Right lung (tissue), 5 donors: Measurements from ENCODE around the gene HSBP1L1. TPM values are rescaled to one million over a fixed set of nuclear protein-coding genes. Genes with fewer than 3 reads are reported as not detected.
"Not testable (repeated sequence)": the region's sequence is repeated elsewhere in the genome, so short reads cannot be mapped to it uniquely, and the experiment has no call there.

Source experiments
- DNase-seq, 2 donors: peaks; one replicate each; pipeline ENCODE4 v3.0.0-alpha.2; 2013
- polyA plus RNA-seq, 5 donors: library from polyadenylated mRNA; unstranded; fragments of 120-200 nt; gene quantifications; one replicate each; pipeline versions ENCODE4 v1.2.1 to v1.2.3, GENCODE V29; 2013; ENCODE audit warnings: inconsistent platforms in 1 of 5, low replicate concordance in 1 of 5; ENCODE audit not compliant: insufficient read length in 5 of 5, insufficient read depth in 1 of 5

HSBP1L1 gene
- polyA plus RNA-seq, 5 donors, result 24.5 to 28.7 (median 27.7) TPM

- no peak for DNase-seq
Measured at GRCh38 chr18:79975985-79976680, 11.7 kb downstream of the HSBP1L1 start.

- no peak for DNase-seq
Measured at GRCh38 chr18:79979843-79980242, 15.4 kb downstream of the HSBP1L1 start.

GRCh38 chr18:79980585-79980984, 16.1 kb downstream of the HSBP1L1 start:
- no peak for DNase-seq

- no peak for DNase-seq
Measured at GRCh38 chr18:79982736-79983135, 18.3 kb downstream of the HSBP1L1 start.

- no peak for DNase-seq
Measured at GRCh38 chr18:79983253-79983652, 18.8 kb downstream of the HSBP1L1 start.

- DNase-seq, result no peak
Measured at GRCh38 chr18:79983793-79984192, 19.4 kb downstream of the HSBP1L1 start.

- DNase-seq, result no peak
Measured at GRCh38 chr18:79985172-79985571, 20.7 kb downstream of the HSBP1L1 start.

GRCh38 chr18:79986726-79987125, 22.3 kb downstream of the HSBP1L1 start:
- no peak for DNase-seq

GRCh38 chr18:79987566-79987965, 23.1 kb downstream of the HSBP1L1 start:
- no peak for DNase-seq

- DNase-seq, result peak; percentile 40 to 54
Measured at GRCh38 chr18:79988071-79988450, 23.6 kb downstream of the HSBP1L1 start.

- DNase-seq, result peak; percentile 84 to 89
Measured at GRCh38 chr18:79988451-79989194, 24.2 kb downstream of the HSBP1L1 start, which contains the start of gene TXNL4A. TXNL4A (minus strand) TSS chr18:79988563; CDS start chr18:79988392, 171 bp downstream.

GRCh38 chr18:79989195-79989497, 24.7 kb downstream of the HSBP1L1 start:
- no peak for DNase-seq

- no peak for DNase-seq
Measured at GRCh38 chr18:79991494-79991893, 27.1 kb downstream of the HSBP1L1 start.

- not testable (repeated sequence) for DNase-seq
Measured at GRCh38 chr18:79999701-80000100, 35.3 kb downstream of the HSBP1L1 start.

- DNase-seq, result no peak
Measured at GRCh38 chr18:80000877-80001276, 36.4 kb downstream of the HSBP1L1 start.

- no peak for DNase-seq
Measured at GRCh38 chr18:80002468-80002867, 38.0 kb downstream of the HSBP1L1 start.

- no peak for DNase-seq
Measured at GRCh38 chr18:80004600-80005342, 40.3 kb downstream of the HSBP1L1 start.

GRCh38 chr18:80006724-80007123, 42.3 kb downstream of the HSBP1L1 start:
- DNase-seq, result no peak

GRCh38 chr18:80009661-80010550, 45.5 kb downstream of the HSBP1L1 start:
- DNase-seq, result no peak

- no peak for DNase-seq
Measured at GRCh38 chr18:80010551-80010906, 46.1 kb downstream of the HSBP1L1 start.

GRCh38 chr18:80011496-80012137, 47.2 kb downstream of the HSBP1L1 start:
- not testable (repeated sequence) for DNase-seq
